WTC11 (cell line): ENCODE measurements around the gene PANX2.

Experiments
- CTCF ChIP-seq: fragments of 200-600 bp; IDR thresholded peaks from 2 replicates; pipeline ENCODE4 v1.8.0; 2022; ENCODE audit warnings: antibody characterized with exemption
- PRDM15 ChIP-seq: sonication (generic); formaldehyde crosslinking; IDR thresholded peaks from 2 replicates; pipeline ENCODE4 v1.8.0; 2022; ENCODE audit warnings: missing genetic modification reagents

GRCh38 chr22:50216684-50217520 lies 46.4 kb downstream of the PANX2 start:
- no peak for TF ChIP-seq CTCF
- TF ChIP-seq PRDM15 (CRISPR knock-in tag), result no peak
